ENCODE measurements around the gene CTH. TPM values are rescaled to one million over a fixed set of nuclear protein-coding genes. Genes with fewer than 3 reads are reported as not detected.
"Not testable (repeated sequence)": the region's sequence is repeated elsewhere in the genome, so short reads cannot be mapped to it uniquely, and the experiment has no call there.

The CTH gene
- total RNA-seq, 1 donor from 2014 or later, result 9.7 TPM

DNA sequence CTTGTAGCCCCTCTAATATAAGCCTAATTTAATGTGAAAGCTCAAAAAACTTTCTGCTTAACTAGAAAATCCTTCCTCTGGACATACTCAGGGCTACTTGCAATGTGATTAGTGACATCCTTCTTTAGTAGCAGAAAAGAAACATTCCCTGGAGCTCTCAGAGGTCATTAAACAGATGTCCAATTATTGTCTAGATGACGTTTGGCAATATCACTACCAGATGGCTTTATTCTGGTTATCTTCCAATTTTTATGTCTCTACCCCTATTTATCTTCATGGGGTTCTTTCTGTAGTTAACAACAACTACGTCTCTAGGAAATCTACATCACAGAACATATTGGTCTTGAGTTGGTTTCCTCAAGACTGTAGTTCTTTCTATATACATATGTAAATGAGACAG lies 44.2 kb downstream of the CTH start:
- Mint-ChIP-seq H3K4me1 (ENCODE audit: unreplicated experiment) (no peaks in the 10 kb centered on the region), H3K36me3 (ENCODE audit: unreplicated experiment) (no peaks in the 10 kb centered on the region), H3K9me3 (ENCODE audit: unreplicated experiment) (no peaks in the 10 kb centered on the region), H3K27me3 (ENCODE audit: unreplicated experiment) (peaks cover 3% of the 10 kb centered on the region), H3K4me3 (ENCODE audit: unreplicated experiment) (no peak overlapping the region), H3K27ac (ENCODE audit: unreplicated experiment) (no peak overlapping the region)
- TF ChIP-seq, protein P1, sequence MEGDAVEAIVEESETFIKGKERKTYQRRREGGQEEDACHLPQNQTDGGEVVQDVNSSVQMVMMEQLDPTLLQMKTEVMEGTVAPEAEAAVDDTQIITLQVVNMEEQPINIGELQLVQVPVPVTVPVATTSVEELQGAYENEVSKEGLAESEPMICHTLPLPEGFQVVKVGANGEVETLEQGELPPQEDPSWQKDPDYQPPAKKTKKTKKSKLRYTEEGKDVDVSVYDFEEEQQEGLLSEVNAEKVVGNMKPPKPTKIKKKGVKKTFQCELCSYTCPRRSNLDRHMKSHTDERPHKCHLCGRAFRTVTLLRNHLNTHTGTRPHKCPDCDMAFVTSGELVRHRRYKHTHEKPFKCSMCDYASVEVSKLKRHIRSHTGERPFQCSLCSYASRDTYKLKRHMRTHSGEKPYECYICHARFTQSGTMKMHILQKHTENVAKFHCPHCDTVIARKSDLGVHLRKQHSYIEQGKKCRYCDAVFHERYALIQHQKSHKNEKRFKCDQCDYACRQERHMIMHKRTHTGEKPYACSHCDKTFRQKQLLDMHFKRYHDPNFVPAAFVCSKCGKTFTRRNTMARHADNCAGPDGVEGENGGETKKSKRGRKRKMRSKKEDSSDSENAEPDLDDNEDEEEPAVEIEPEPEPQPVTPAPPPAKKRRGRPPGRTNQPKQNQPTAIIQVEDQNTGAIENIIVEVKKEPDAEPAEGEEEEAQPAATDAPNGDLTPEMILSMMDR (IDR thresholded peaks at IDR 0.05), result no peak
- no peak for DNase-seq (ENCODE audit: extremely low spot score, unreplicated experiment)

DNA sequence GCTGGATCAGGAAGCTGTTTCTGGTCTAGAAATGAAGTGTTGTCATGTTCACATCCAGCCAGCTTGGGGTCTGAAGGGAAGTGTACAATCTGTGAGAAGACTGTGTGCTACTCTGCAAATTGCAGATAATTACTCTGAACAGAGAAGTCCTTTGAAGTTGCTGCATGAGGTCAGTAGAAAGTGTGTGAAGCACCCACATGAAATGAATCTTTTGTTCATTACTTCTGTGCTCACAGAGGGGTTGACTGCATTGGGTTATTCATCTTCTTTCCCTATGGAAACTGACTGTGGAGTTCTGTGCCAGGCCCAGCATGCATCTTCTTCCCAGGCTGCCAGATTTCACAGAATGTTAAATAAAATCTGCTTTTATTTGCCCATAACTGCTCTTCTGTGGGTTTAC lies 47.1 kb downstream of the CTH start:
- H3K4me3 Mint-ChIP-seq (ENCODE audit: unreplicated experiment), result no peak overlapping the region
- DNase-seq (ENCODE audit: extremely low spot score, unreplicated experiment), result no peak
- H3K9me3 Mint-ChIP-seq (ENCODE audit: unreplicated experiment), result no peaks in the 10 kb centered on the region
- peaks cover 3% of the 10 kb centered on the region for H3K27me3 Mint-ChIP-seq (ENCODE audit: unreplicated experiment)
- no peaks in the 10 kb centered on the region for H3K36me3 Mint-ChIP-seq (ENCODE audit: unreplicated experiment)
- TF ChIP-seq, protein P1 (IDR thresholded peaks at IDR 0.05), result no peak
- peaks cover 6% of the 10 kb centered on the region for H3K4me1 Mint-ChIP-seq (ENCODE audit: unreplicated experiment)
- no peak overlapping the region for H3K27ac Mint-ChIP-seq (ENCODE audit: unreplicated experiment)

DNA sequence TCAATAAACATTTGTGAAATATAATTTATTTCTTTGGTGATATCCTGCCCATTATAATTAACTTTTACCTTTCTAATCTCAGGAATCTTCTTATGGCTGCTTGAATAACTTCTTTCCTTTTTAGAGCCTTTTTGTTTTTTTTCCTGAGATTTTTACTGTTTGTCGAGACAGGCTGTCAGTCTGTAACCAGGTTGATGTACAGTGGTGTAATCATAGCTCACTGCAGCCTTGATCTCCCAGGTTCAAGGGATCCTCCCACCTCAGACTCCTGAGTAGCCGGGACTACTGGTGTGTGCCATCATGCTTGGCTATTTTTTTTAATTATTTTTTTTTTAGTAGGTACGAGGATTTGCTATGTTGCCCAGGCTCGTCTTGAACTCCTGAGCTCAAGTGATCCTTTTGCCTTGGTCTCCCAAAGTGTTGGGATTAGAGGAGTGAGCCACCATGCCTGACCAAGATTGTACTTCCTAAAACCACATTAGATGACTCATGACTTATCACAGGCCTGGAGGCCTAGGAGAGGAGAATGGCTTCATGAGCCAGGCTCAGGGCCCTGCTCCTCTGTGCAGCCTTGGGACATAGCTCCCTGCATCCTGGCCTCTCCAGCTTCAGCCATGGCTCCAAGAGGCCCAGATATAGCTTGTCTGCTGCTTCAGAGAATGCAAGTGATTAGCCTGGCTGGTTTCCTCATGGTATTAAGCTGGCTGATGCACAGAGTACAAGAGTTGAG lies 48.6 kb downstream of the CTH start:
- peaks cover 6% of the 10 kb centered on the region for H3K4me1 Mint-ChIP-seq (ENCODE audit: unreplicated experiment)
- H3K4me3 Mint-ChIP-seq (ENCODE audit: unreplicated experiment), result no peak overlapping the region
- H3K36me3 Mint-ChIP-seq (ENCODE audit: unreplicated experiment), result no peaks in the 10 kb centered on the region
- TF ChIP-seq, protein P1 (IDR thresholded peaks at IDR 0.05), result no peak
- H3K27me3 Mint-ChIP-seq (ENCODE audit: unreplicated experiment), result peaks cover 3% of the 10 kb centered on the region
- H3K27ac Mint-ChIP-seq (ENCODE audit: unreplicated experiment), result no peak overlapping the region
- H3K9me3 Mint-ChIP-seq (ENCODE audit: unreplicated experiment), result no peaks in the 10 kb centered on the region
- DNase-seq (ENCODE audit: extremely low spot score, unreplicated experiment), result no peak

DNA sequence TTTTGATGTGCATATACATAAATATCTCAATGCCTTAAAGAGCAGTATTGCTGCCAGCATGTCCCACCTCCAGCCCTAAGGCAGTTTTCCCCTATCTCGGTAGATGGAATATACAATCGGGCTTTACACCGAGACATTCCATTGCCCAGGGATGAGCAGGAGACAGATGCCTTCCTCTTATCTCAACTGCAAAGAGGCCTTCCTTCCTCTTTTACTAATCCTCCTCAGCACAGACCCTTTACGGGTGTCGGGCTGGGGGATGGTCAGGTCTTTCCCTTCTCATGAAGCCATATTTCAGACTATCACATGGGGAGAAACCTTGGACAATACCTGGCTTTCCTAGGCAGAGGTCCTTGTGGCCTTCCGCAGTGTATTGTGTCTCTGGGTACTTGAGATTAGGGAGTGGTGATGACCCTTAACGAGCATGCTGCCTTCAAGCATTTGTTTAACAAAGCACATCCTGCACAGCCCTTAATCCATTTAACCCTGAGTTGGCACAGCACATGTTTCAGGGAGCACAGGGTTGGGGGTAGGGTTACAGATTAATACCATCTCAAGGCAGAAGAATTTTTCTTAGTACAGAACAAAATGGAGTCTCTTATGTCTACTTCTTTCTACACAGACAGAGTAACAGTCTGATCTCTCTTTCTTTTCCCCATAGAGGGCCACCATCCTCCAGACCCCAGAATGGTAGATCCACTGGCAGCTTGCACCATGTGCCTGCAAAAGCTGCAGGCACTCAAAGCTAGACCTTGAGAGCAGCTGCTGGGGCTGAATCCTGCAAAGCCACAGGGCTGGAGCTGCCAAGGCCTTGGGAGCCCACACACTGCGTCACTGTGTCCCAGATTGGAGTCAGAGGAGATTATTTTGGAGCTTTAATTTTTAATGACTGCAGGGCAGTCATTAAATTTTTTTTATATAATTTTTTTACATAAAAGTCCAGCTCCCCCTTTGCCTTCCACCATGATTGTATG lies 50.0 kb downstream of the CTH start:
- H3K4me1 Mint-ChIP-seq (ENCODE audit: unreplicated experiment); H3K27me3 Mint-ChIP-seq (ENCODE audit: unreplicated experiment); H3K27ac Mint-ChIP-seq (ENCODE audit: unreplicated experiment); H3K9me3 Mint-ChIP-seq (ENCODE audit: unreplicated experiment); DNase-seq (ENCODE audit: extremely low spot score, unreplicated experiment); H3K36me3 Mint-ChIP-seq (ENCODE audit: unreplicated experiment); H3K4me3 Mint-ChIP-seq (ENCODE audit: unreplicated experiment): not testable (repeated sequence)

DNA sequence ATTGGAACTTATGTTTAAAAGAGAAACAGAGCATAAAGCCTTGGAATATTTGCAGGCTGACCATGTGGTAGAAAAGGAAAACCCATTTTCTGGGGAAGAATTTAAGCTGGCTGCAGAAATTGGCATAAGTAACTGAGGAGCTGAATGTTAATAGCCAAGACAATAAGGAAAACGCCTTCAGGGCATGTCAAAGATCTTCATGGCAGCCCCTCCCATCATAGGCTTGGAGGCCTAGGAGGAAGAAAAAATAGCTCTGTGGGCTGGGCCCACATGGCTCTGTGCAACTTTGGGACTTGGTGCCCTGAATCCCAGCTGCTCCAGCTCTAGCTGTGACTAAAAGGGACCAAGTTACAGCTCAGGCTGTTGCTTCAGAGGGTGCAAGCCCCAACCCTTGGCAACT lies 51.5 kb downstream of the CTH start:
- DNase-seq (ENCODE audit: extremely low spot score, unreplicated experiment), result no peak
- H3K9me3 Mint-ChIP-seq (ENCODE audit: unreplicated experiment), result no peaks in the 10 kb centered on the region
- TF ChIP-seq, protein P1 (IDR thresholded peaks at IDR 0.05), result no peak
- no peaks in the 10 kb centered on the region for H3K36me3 Mint-ChIP-seq (ENCODE audit: unreplicated experiment)
- peaks cover 8% of the 10 kb centered on the region for H3K4me1 Mint-ChIP-seq (ENCODE audit: unreplicated experiment)
- H3K4me3 Mint-ChIP-seq (ENCODE audit: unreplicated experiment), result no peak overlapping the region
- peaks cover 15% of the 10 kb centered on the region for H3K27me3 Mint-ChIP-seq (ENCODE audit: unreplicated experiment)
- H3K27ac Mint-ChIP-seq (ENCODE audit: unreplicated experiment), result no peak overlapping the region

Measured in osteocyte (in vitro differentiated cells).